Adrenal gland (tissue), 12 donors: Measurements from ENCODE around the gene C3orf22. TPM values are rescaled to one million over a fixed set of nuclear protein-coding genes. Genes with fewer than 3 reads are reported as not detected.

Source experiments
- DNase-seq, 7 donors: peaks; one replicate each; pipeline ENCODE4 v3.0.0-alpha.2; 2019 to 2020
- H3K27ac ChIP-seq, 5 donors: fragments of 200-600 bp; sonication (generic) in 4 of 5; 1 replicate in 3 of 5; 2 replicates in 2 of 5; pipeline versions ENCODE4 v1.5.1 to v1.8.0; 2016 to 2020; ENCODE audit warnings: mild to moderate bottlenecking in 1 of 5
- H3K27me3 ChIP-seq: fragments of 200-600 bp; 2 replicates; pipeline ENCODE4 v1.8.0; 2021
- H3K36me3 ChIP-seq, 2 donors: fragments of 200-600 bp; replicated peaks in 1 of 2; 1 replicate in 1 of 2; 2 replicates in 1 of 2; pipeline versions ENCODE4 v1.5.1 to v1.8.0; 2018 to 2022
- H3K4me1 ChIP-seq, 2 donors: fragments of 200-600 bp; replicated peaks in 1 of 2; 1 replicate in 1 of 2; 2 replicates in 1 of 2; pipeline versions ENCODE4 v1.5.1 to v1.8.0; 2018 to 2021
- H3K4me3 ChIP-seq, 4 donors: fragments of 200-600 bp; sonication (generic) in 3 of 4; one replicate each; pipeline ENCODE4 v1.5.1; 2016 to 2018
- H3K9me3 ChIP-seq, 3 donors: fragments of 200-600 bp; sonication (generic) in 1 of 3; replicated peaks in 1 of 3; 1 replicate in 2 of 3; 2 replicates in 1 of 3; pipeline versions ENCODE4 v1.5.1 to v1.8.0; 2016 to 2021
- CTCF ChIP-seq, 6 experiments: fragments of 450-650 bp in 4 of 6; fragments of 200-600 bp in 2 of 6; sonication (generic) in 1 of 6; IDR thresholded peaks; 1 replicate in 5 of 6; 2 replicates in 1 of 6; pipeline versions ENCODE4 v1.5.1 to v1.8.0; 2016 to 2021; ENCODE audit warnings: antibody characterized with exemption in 6 of 6, mild to moderate bottlenecking in 2 of 6, moderate library complexity in 1 of 6
- POLR2A ChIP-seq, 2 donors: fragments of 450-650 bp; IDR thresholded peaks; one replicate each; pipeline ENCODE4 v1.6.1; 2017; ENCODE audit warnings: antibody characterized with exemption in 2 of 2, mild to moderate bottlenecking in 2 of 2, moderate library complexity in 1 of 2
- WGBS, 4 donors: extraction: QIAGEN DNeasy Blood & Tissue Kit in 2 of 4; methylation state at CpG; one replicate each; pipeline versions ENCODE4 v1.1.5 to v1.1.7; 2013 to 2017; 5-methylcytosine and 5-hydroxymethylcytosine counted together
- intact Hi-C, 2 donors: fragments of 100-400 bp; cut with DNase I; formaldehyde crosslinking; loops; one replicate each; pipeline versions ENCODE4 v1.14.1 to v1.15.0; 2022 to 2023
- polyA plus RNA-seq, 3 donors: library from polyadenylated mRNA; stranded (reverse); fragments of 200-250 nt in 2 of 3; fragments of 350-450 nt in 1 of 3; fragmentation: Illumina TruSeq in 1 of 3; extraction: RNeasy Lipid Tissue Mini Kit (QIAGEN cat#74804) in 1 of 3; gene quantifications; one replicate each; pipeline ENCODE4 v1.2.3, GENCODE V29; 2013 to 2014
- total RNA-seq, 9 donors: library from RNA; depleted of rRNA in 4 of 9; stranded (reverse); fragments of >200 nt in 4 of 9; fragments of 120-200 nt in 1 of 9; fragmentation: NEBNext Ultra II Directional in 1 of 9; extraction: Animal tissue kit (Norgen Biotek cat#: 25700) in 1 of 9; gene quantifications; one replicate each; pipeline versions ENCODE4 v1.1.0 to v1.2.4, GENCODE V29; 2013 to 2023
- donor health status: healthy with polysubstance abuse.
- donor health status: Bipolar disorder and iron deficiency.
- donor health status: DM: yes; HTN: yes; CAD: no.
- donor health status: DM: no; HTN: no; CAD: no.
- donor health status: DM: no; HTN: no; CAD: no.
- donor health status: DM: yes; HTN: yes; CAD: no.

Gene C3orf22
- total and polyA plus RNA-seq, 12 donors = not detected

- H3K4me1 ChIP-seq = no peaks in the 10 kb centered on the region
- 88 to 100% (median 93%) methylated on average over 2 to 11 of the region's 11 CpGs for WGBS, 4 donors
- TF ChIP-seq POLR2A (IDR thresholded peaks at IDR 0.05) = no peak
- no peaks in the 10 kb centered on the region for H3K9me3 ChIP-seq
- intact Hi-C loops = no loop called here
- DNase-seq = peak in 2 of 7 donors; percentile 10 to 37
- no peak overlapping the region for H3K4me3 ChIP-seq
- H3K36me3 ChIP-seq = no peaks in the 10 kb centered on the region
- H3K27me3 ChIP-seq = no peaks in the 10 kb centered on the region
- H3K27ac ChIP-seq = no peak overlapping the region
These were observed 1.4 kb downstream of the C3orf22 start for GRCh38 chr3:126557415-126557745.

GRCh38 chr3:126556637-126557414 lies 1.9 kb downstream of the C3orf22 start:
- Histone ChIP-seq H3K9me3 (no peaks in the 10 kb centered on the region), H3K36me3 (no peaks in the 10 kb centered on the region), H3K27me3 (no peaks in the 10 kb centered on the region), H3K4me1 (no peaks in the 10 kb centered on the region), H3K27ac (no peak overlapping the region), H3K4me3 (no peak overlapping the region)
- DNase-seq = peak in 1 of 7 donors; percentile 7
- WGBS, 4 donors = 86 to 90% (median 89%) methylated on average over 5 to 8 of the region's 8 CpGs
- intact Hi-C loops = no loop called here
- no peak for TF ChIP-seq POLR2A (IDR thresholded peaks at IDR 0.05)
- TF ChIP-seq CTCF (IDR thresholded peaks at IDR 0.05) = no peak

GRCh38 chr3:126555795-126556636 lies 2.7 kb downstream of the C3orf22 start:
- H3K36me3 ChIP-seq = no peaks in the 10 kb centered on the region
- peak in 2 of 7 donors; percentile 2 to 31 for DNase-seq
- H3K27me3 ChIP-seq = no peaks in the 10 kb centered on the region
- intact Hi-C loops = no loop called here
- H3K4me1 ChIP-seq = no peaks in the 10 kb centered on the region
- WGBS, 4 donors = 72 to 83% (median 82%) methylated on average over 7 to 10 of the region's 10 CpGs
- no peak for TF ChIP-seq CTCF (IDR thresholded peaks at IDR 0.05)
- no peak for TF ChIP-seq POLR2A (IDR thresholded peaks at IDR 0.05)
- H3K9me3 ChIP-seq = no peaks in the 10 kb centered on the region
- no peak overlapping the region for H3K27ac ChIP-seq
- no peak overlapping the region for H3K4me3 ChIP-seq

- 88 to 98% (median 91%) methylated on average over 9 to 19 of the region's 19 CpGs for WGBS, 4 donors
- intact Hi-C loops = no loop called here
- no peaks in the 10 kb centered on the region for H3K9me3 ChIP-seq
These were observed 3.9 kb downstream of the C3orf22 start for GRCh38 chr3:126554560-126555525.

More at GRCh38 chr3:126554560-126555525, 3.9 kb downstream of the C3orf22 start:
- peak in 2 of 7 donors; percentile 4 to 27 for DNase-seq
- H3K4me1 ChIP-seq = no peaks in the 10 kb centered on the region
- H3K27me3 ChIP-seq = no peaks in the 10 kb centered on the region
- no peak overlapping the region for H3K4me3 ChIP-seq
- TF ChIP-seq CTCF (IDR thresholded peaks at IDR 0.05) (no peak), POLR2A (IDR thresholded peaks at IDR 0.05) (no peak)
- H3K36me3 ChIP-seq = no peaks in the 10 kb centered on the region
- H3K27ac ChIP-seq = no peak overlapping the region
